Measurements from ENCODE around the gene PEAK3. TPM values are rescaled to one million over a fixed set of nuclear protein-coding genes. Genes with fewer than 3 reads are reported as not detected.

The PEAK3 gene
- total RNA-seq, 1 donor from 2014 or later, result 0.19 TPM

Small RNAs within 50 kb of the gene (microRNA-seq; reads per million reads assigned to microRNA genes)
- 2.2 reads per million for gene MIR1227
- not detected for gene MIR4321

Other genes starting within 250 kb of the PEAK3 start
- gene MKNK2, start 230.9 kb downstream of the PEAK3 start, total RNA-seq, result 122 TPM
- gene MOB3A, start 185.8 kb downstream of the PEAK3 start, total RNA-seq, result 17.0 TPM
- gene IZUMO4, start 185.3 kb downstream of the PEAK3 start, total RNA-seq, result 4.3 TPM
- gene AP3D1, start 130.6 kb downstream of the PEAK3 start, total RNA-seq, result 89.0 TPM
- gene DOT1L, start 118.2 kb downstream of the PEAK3 start, total RNA-seq, result 15.2 TPM
- 51.2 TPM for gene PLEKHJ1, start 45.8 kb downstream of the PEAK3 start, total RNA-seq
- gene SF3A2, start 45.4 kb downstream of the PEAK3 start, total RNA-seq, result 34.1 TPM
- 1.5 TPM for gene AMH, start 32.9 kb downstream of the PEAK3 start, total RNA-seq
- 0.46 TPM for gene JSRP1, start 25.8 kb downstream of the PEAK3 start, total RNA-seq
- gene LINGO3, start 26.0 kb upstream of the PEAK3 start, total RNA-seq, result not detected
- gene LSM7, start 46.4 kb upstream of the PEAK3 start, total RNA-seq, result 42.7 TPM
- 27.4 TPM for gene SPPL2B, start 46.5 kb upstream of the PEAK3 start, total RNA-seq
- not detected for gene TMPRSS9, start 78.1 kb upstream of the PEAK3 start, total RNA-seq
- 57.3 TPM for gene TIMM13, start 145.4 kb upstream of the PEAK3 start, total RNA-seq
- 13.2 TPM for gene LMNB2, start 174.8 kb upstream of the PEAK3 start, total RNA-seq
- 54.4 TPM for gene GADD45B, start 194.0 kb upstream of the PEAK3 start, total RNA-seq

Measured in cardiac septum (tissue), 1 donor.